KOPT-K1 (cell line): ENCODE measurements around the gene TSPAN15.

Experiments used
- H3K27ac ChIP-seq: fragments of 200-600 bp; sonication (generic); 2 replicates; pipeline ENCODE4 v1.5.1; 2016; ENCODE audit warnings: antibody characterized with exemption, mild to moderate bottlenecking, low read depth, low read length; ENCODE audit not compliant: poor library complexity, severe bottlenecking
- H3K36me3 ChIP-seq: fragments of 200-600 bp; sonication (generic); 2 replicates; pipeline ENCODE4 v1.5.1; 2017; ENCODE audit warnings: antibody characterized with exemption, mild to moderate bottlenecking, low read length, moderate library complexity; ENCODE audit not compliant: insufficient read depth
- H3K9me3 ChIP-seq: fragments of 200-600 bp; sonication (generic); 2 replicates; pipeline ENCODE4 v1.5.1; 2017; ENCODE audit warnings: antibody characterized with exemption, low read length, mild to moderate bottlenecking; ENCODE audit not compliant: insufficient read depth, poor library complexity, severe bottlenecking

TSPAN15 gene

DNA sequence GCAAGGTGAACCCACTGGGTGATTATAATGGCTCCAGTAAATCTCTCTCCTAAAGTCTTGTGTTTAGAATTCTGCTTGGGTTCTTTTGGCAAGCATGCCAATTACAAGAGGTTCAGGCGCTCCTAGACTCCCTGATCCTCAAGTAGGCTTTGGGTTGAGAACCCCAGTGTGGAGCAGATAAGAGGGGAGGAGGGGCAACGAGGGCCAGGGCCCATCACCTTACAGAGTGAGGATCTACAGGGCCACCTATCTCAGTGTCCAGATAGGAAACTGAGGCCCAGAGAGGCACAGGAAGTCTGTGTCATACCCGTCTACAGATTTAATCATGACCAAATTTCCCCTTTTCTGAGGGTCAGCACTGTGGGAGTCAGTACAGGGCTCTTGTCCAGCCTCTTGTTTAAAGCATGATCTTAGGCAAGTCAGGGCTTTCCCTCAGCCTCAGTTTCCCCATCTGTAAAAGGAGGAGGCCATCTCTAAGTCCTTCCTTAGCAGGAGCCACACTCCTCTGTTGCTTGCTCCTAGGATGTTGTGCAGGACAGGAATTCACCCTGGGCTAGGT lies 39.0 kb upstream of the TSPAN15 start:
- H3K9me3 ChIP-seq, result no peaks in the 10 kb centered on the region
- no peak overlapping the region for H3K27ac ChIP-seq
- H3K36me3 ChIP-seq, result no peaks in the 10 kb centered on the region

DNA sequence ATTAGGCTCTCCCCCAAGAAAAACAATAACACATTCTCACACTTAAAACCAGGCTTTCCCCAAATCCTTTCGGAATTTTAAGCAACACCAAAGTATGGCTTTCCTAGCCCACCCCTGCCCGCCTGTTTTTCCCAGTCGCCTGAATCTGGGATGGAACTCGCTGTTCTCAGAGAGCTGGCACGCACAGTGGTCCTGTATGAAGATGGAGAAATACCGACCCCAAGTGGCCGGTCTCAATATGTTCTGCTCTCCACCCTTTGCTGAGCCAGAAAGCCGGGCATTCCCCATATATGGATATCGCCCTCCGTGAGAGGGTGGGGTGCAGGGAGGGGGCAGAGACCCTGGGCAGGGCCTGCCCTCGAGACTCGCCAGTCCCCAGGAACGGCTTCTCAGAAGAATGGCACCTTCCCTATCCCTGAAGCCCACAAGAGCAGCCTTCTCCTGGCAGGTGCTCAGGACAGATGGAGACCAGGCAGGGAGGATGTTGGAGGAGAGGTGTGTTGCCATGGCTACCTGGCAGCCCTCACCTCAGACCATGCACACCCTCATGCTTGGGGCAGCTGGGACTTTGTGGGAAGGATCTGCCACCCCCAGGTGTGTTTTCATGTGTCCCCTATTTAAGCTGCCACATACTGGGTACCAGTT lies 37.9 kb upstream of the TSPAN15 start:
- Histone ChIP-seq H3K9me3 (no peaks in the 10 kb centered on the region), H3K27ac (no peak overlapping the region), H3K36me3 (no peaks in the 10 kb centered on the region)

DNA sequence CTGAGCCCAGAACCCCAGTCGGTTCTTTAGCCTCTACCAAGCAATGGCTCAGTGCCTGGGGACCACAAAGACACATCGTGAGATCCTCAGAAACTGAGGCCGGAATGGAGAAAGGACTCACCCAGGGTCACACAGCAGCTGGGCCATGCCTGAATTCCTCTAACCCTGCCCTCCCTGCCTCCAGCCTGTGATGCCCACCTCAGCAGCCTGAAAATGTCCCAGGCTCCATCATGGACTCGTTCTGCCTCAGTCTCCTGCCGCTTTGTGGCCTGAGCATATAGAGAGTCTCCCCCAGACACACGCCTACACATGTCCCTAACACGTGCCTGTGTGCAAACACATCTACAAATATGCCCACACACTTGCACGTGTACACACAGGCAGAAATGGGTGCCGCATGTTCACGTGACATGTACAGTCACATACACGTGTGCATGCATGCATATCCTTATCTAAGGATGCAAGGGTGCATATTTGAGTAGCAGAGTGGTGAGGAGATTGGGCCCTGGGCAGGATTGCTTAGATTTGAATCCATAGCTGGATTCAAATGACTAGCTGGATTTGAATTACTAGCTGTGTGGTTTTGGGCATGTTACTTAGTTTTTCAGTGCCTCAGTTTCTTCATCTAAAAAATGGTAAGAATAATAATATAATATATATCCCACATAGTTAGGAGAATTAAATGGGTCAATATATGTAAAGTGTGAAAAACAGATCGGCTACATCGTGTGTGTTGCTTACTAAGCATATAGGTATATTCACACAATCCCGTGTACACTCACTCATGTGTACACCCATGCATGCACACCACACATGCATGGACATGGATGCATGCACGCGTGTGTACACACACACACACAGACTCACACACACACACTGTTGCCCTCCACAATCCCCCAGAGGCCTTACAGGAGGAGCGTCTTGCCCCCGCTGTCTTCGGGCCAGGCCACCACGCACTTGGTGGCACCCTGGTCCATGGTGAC lies 36.9 kb upstream of the TSPAN15 start:
- Histone ChIP-seq H3K27ac (no peak overlapping the region), H3K9me3 (no peaks in the 10 kb centered on the region), H3K36me3 (no peaks in the 10 kb centered on the region)

DNA sequence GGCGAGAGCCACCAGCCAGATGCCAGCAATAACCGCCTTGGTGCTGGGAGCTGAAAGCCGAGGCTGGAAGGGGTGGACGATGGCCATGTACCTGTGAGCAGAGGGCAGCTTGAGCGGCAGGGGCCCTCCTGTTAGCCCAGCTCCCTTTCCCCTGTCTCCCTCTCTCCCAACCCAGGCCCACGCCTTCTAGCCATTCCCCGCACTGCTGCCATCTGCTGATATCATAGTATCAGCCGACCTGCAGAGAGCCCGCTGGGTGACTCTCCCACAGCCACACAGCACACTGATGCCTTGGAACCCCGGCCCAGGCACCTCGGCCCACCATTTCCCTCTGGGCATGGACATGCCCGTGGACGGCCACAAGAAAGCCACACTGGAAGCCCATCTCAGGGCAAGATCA lies 36.2 kb upstream of the TSPAN15 start:
- Histone ChIP-seq H3K36me3 (no peaks in the 10 kb centered on the region), H3K27ac (no peak overlapping the region), H3K9me3 (no peaks in the 10 kb centered on the region)

DNA sequence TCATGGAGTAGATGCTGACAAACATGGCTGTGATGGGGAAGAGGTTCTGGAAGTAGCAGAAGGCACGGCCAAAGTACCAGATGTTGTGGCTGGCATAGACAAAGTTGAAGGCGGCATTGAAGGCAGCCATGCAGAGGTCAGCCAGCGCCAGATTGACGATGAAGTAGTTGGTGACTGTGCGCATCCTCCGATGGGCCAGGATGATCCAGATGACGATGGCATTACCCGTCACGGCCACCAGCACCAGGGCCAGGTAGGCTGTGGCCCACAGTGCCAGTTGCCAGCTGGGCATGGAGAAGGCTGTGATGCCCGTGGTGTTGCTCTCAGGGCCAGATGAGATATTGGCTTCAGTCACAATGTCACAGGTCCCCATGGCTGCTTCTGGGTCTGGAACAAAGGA lies 35.3 kb upstream of the TSPAN15 start:
- H3K27ac ChIP-seq, result no peak overlapping the region
- H3K9me3 ChIP-seq, result no peaks in the 10 kb centered on the region
- H3K36me3 ChIP-seq, result no peaks in the 10 kb centered on the region

DNA sequence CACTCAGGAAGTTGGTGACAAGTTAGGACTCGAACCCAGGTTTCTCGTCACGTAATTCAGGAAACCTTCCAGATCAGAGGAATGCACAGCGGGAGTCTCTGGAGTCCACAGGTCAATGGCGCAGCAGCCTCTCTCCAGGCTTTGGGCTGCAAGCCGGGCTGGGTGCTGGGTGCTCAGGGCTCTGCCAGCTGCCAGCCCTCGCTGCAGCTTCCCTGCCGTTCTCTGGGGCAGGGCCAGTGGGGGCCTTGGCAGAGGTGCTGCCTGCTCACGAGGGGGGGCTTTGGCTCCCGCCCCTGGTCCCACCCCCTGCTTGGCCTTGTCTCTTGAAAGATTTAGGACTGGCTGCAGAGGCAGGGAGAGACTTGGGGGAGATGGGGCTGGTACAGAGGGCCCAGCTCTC lies 34.6 kb upstream of the TSPAN15 start, which contains the start of gene TACR2:
Gene TACR2 (minus strand): TSS at position 224 of the 400 bp plus-strand sequence. CDS start 595 bp downstream, outside the sequence.
- H3K9me3 ChIP-seq, result no peaks in the 10 kb centered on the region
- H3K36me3 ChIP-seq, result no peaks in the 10 kb centered on the region
- H3K27ac ChIP-seq, result no peak within 1 kb of the TSS

DNA sequence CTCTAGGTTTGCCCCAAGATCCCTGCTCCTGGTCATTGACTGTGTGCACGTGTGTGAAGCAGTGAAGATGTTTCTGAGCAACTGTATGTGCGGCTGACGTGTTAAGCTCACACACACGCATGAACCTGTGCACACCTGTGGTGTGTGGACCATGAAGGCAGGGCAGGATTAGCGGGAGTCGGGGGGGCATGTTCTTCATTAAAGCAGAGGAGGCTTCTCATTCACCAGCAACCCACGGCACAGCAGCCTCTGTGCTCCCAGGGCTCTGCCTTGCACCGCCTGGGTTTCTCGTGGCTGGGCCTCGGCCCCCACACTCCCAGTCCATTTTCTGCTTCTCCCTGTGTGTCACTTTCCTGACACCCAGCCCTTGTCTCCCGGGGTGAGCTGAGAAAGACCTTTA lies 33.7 kb upstream of the TSPAN15 start:
- no peaks in the 10 kb centered on the region for H3K36me3 ChIP-seq
- H3K9me3 ChIP-seq, result no peaks in the 10 kb centered on the region
- no peak overlapping the region for H3K27ac ChIP-seq

DNA sequence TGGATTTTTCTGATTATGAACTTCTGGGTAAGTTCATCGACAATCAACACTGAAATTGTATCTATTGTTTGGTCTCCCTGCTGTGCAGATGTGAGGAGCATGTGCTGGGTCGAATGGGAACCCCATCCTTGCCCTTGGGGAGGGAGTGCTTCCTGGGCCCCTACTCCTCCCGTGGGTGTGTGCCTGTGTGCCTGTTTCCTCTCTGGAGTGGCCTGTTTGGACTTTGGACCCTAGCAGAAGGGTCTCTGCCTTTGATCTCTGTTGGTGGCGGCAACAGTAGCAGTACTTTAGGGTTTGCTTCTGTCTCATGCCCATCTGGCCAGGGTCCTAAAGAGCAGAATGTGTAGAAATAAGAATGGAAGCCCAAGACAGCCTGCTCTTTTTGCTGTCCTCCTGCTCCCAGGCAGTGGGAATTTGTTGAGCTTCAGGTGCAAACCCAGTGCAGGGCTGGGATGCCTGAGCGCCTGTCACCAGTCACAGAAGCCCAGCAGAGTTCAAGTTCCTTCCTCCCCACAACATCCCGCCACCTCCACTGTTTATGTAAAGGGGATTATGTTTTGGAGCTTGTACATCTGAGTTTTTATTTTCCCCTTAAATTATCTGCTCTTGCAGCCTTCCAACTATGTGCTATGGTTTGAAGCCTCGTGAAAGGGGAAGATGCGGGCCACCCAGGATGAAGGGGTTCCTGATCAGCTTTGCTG lies 33.1 kb upstream of the TSPAN15 start:
- Histone ChIP-seq H3K36me3 (no peaks in the 10 kb centered on the region), H3K9me3 (no peaks in the 10 kb centered on the region), H3K27ac (no peak overlapping the region)

DNA sequence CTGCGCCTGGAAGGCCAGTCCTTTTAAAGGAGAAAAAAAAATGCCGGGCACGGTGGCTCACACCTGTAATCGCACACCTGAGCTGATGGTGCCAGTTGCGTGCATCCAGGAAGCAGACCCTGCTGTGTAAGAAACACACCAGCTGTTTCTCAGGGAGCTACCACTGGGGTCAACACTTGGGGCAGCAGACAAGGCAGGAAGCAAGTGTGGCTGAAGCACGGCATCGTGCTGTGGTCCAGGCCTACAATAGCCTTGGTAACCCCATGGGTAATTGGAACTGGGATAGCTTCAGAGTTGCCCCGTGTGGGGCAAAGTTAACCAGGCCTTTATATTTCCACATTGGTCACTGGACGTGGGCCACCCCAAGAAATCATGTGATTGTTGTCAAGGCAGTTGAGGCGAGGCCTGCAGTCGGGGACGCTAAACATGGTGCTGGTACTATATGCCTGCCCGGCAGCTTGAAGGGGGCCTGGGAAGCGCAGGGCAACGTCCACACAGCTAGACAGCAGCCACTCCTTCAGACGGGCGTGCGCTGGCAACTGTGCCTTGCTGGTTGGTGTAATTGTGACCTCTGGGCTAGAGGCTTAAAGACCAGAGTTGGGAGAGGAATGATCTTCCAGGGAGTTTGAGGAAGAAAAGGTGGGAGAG lies 32.0 kb upstream of the TSPAN15 start:
- no peaks in the 10 kb centered on the region for H3K36me3 ChIP-seq
- H3K9me3 ChIP-seq, result no peaks in the 10 kb centered on the region
- no peak overlapping the region for H3K27ac ChIP-seq

DNA sequence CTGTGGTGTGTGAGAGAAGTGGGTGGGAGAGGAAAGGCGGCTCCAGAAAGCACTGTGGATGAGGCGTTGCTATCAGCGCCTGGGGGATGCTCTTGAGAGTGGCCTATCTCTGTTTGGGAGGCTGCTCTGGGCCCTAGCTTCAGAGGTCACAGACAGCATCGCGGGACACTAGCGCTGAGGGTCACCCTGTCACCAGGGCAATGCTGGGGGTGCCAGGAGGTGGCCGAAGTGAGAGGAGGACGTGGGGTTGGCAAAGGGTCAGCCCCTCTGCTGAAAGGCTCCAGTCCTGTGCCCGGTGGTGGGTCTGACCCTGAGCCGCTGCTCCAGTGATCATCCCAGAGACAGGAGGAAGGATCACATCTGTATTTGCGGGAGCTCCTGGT lies 31.5 kb upstream of the TSPAN15 start:
- H3K9me3 ChIP-seq, result no peaks in the 10 kb centered on the region
- no peak overlapping the region for H3K27ac ChIP-seq
- H3K36me3 ChIP-seq, result no peaks in the 10 kb centered on the region

DNA sequence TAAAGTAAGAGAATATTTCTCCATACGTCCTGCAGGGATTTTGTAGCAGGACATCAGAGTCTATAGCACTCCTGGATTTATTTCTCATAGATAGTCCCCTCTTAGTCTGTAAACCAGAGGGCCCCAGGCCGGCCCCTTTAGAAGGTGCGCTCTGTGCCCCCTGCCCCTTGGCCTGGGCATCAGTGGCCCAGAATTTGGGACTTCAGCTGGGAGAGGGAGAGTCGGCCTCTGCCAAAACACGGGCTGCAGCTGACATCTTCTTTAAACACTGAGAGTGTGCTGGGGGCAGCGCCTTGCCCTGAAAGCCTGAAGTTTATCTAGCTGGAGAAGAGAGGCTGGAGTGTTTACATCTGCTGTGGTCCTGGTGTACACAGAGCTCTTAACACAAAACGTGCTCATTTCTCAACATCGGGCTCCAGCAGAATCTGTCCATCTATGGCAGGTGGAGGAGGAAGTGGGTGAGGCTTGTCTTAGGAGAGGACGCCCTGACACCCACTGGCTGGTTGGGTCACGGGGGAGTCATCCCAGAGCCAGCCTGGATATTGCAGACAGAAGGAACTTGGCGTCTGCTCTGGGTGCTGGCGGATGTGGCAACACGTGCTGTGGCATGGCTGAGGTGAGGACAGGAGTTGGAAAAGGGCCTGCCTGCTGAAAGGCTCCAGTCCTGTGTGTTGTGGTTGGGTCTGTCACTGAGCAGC lies 29.5 kb upstream of the TSPAN15 start:
- no peaks in the 10 kb centered on the region for H3K9me3 ChIP-seq
- no peaks in the 10 kb centered on the region for H3K36me3 ChIP-seq
- no peak overlapping the region for H3K27ac ChIP-seq

DNA sequence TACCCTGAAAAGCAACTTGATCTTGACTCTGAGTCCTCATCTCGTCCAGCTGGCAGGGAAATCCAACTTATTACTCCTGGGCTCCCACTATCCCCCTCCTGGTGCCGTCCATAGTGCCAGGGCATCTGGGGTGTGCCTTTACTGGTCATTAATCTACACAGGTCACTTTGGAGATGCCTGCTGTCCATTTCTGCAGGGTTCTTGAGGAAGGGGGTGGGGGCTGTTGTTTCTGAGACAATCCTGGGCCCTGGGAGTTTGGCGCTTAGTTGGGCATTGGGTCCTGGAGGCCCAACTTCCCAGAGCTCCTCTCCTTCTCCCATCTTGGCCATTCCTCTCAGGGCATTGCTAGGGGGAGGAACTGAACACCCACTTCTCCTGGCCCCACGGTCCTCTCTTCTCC lies 28.6 kb upstream of the TSPAN15 start:
- no peaks in the 10 kb centered on the region for H3K9me3 ChIP-seq
- H3K36me3 ChIP-seq, result no peaks in the 10 kb centered on the region
- no peak overlapping the region for H3K27ac ChIP-seq

DNA sequence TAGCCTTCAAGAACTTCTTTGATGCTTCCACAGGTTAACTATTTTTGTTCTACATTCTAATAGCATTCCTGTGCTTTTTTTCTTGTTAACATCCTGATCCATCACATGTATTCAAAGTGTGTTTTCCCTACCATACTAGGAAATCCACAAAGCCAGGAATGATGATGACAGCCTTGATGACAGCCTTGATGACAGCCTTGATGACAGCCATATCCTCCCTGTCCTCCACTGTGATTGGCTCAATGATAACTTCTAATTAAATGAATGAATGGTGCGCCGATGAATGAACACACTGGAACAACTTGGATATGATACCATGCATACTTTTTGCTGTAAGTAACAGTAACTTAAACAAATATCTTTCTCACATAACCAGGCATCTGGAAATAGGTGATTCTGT lies 26.2 kb upstream of the TSPAN15 start:
- Histone ChIP-seq H3K36me3 (no peaks in the 10 kb centered on the region), H3K27ac (no peak overlapping the region), H3K9me3 (no peaks in the 10 kb centered on the region)
